SJCRH30 (cell line): ENCODE results near the gene ANKRD36C. TPM values are rescaled to one million over a fixed set of nuclear protein-coding genes. Genes with fewer than 3 reads are reported as not detected.
"Not testable (repeated sequence)": the region's sequence is repeated elsewhere in the genome, so short reads cannot be mapped to it uniquely, and the experiment has no call there.

Experiments
- DNase-seq, 2 experiments: peaks; one replicate each; pipeline ENCODE4 v3.0.0-alpha.2; 2015 to 2020
- H3K27ac ChIP-seq: fragments of 250-450 bp; sonication (Bioruptor Pico); 2 replicates; pipeline ENCODE4 v1.5.1; 2020; ENCODE audit warnings: mild to moderate bottlenecking, moderate library complexity
- H3K27me3 ChIP-seq: fragments of 250-450 bp; sonication (Bioruptor Pico); 2 replicates; pipeline ENCODE4 v1.5.1; 2020; ENCODE audit warnings: mild to moderate bottlenecking, moderate library complexity
- H3K36me3 ChIP-seq: fragments of 250-450 bp; sonication (Bioruptor Pico); 2 replicates; pipeline ENCODE4 v1.5.1; 2020; ENCODE audit warnings: mild to moderate bottlenecking, moderate library complexity
- H3K4me1 ChIP-seq: fragments of 250-450 bp; sonication (Bioruptor Pico); 2 replicates; pipeline ENCODE4 v1.5.1; 2020; ENCODE audit warnings: mild to moderate bottlenecking, moderate library complexity
- H3K4me3 ChIP-seq: fragments of 250-450 bp; sonication (Bioruptor Pico); 2 replicates; pipeline ENCODE4 v1.5.1; 2020; ENCODE audit warnings: mild to moderate bottlenecking, moderate library complexity
- H3K9me3 ChIP-seq: fragments of 250-450 bp; sonication (Bioruptor Pico); replicated peaks from 2 replicates; pipeline ENCODE4 v1.5.1; 2020; ENCODE audit warnings: mild to moderate bottlenecking, moderate library complexity
- total RNA-seq: library from RNA; depleted of rRNA; stranded (reverse); fragments of >200 nt; shearing (Covaris generic); gene quantifications from 2 replicates; pipeline ENCODE4 v1.2.3, GENCODE V29; 2014

The ANKRD36C gene
- total RNA-seq, 1 experiment from 2014 or later, result 28.8 TPM

- not testable (repeated sequence) for H3K27me3 ChIP-seq, H3K27ac ChIP-seq, H3K4me1 ChIP-seq, H3K36me3 ChIP-seq, H3K4me3 ChIP-seq, DNase-seq, H3K9me3 ChIP-seq
Measured at GRCh38 chr2:96012792-96013264, 21.2 kb upstream of the ANKRD36C start.

- not testable (repeated sequence) for H3K27me3 ChIP-seq, H3K36me3 ChIP-seq, H3K4me3 ChIP-seq, H3K9me3 ChIP-seq, H3K27ac ChIP-seq, H3K4me1 ChIP-seq, DNase-seq
Measured at GRCh38 chr2:96012086-96012791, 20.6 kb upstream of the ANKRD36C start.

- not testable (repeated sequence) for H3K4me1 ChIP-seq, H3K4me3 ChIP-seq, H3K27me3 ChIP-seq, H3K27ac ChIP-seq, H3K9me3 ChIP-seq, H3K36me3 ChIP-seq
- DNase-seq, result peak; percentile 43 to 49
Measured at GRCh38 chr2:96011129-96011455, 19.5 kb upstream of the ANKRD36C start.

GRCh38 chr2:96010320-96011128 is 18.9 kb upstream of the ANKRD36C start:
- H3K27me3 ChIP-seq, H3K9me3 ChIP-seq, H3K4me1 ChIP-seq, H3K27ac ChIP-seq, H3K36me3 ChIP-seq: not testable (repeated sequence)
- peak; percentile 93 to 94 for DNase-seq
- peak overlapping the region; percentile 61 for H3K4me3 ChIP-seq

- not testable (repeated sequence) for H3K27ac ChIP-seq, H3K27me3 ChIP-seq, DNase-seq, H3K36me3 ChIP-seq, H3K9me3 ChIP-seq, H3K4me1 ChIP-seq
- H3K4me3 ChIP-seq, result peak overlapping the region; percentile 61
Measured at GRCh38 chr2:96009833-96010232, 18.2 kb upstream of the ANKRD36C start.

- DNase-seq, H3K4me1 ChIP-seq, H3K36me3 ChIP-seq, H3K9me3 ChIP-seq, H3K27me3 ChIP-seq, H3K4me3 ChIP-seq, H3K27ac ChIP-seq: not testable (repeated sequence)
Measured at GRCh38 chr2:96008051-96008450, 16.4 kb upstream of the ANKRD36C start.

GRCh38 chr2:96006248-96006647 is 14.6 kb upstream of the ANKRD36C start:
- H3K36me3 ChIP-seq, H3K4me3 ChIP-seq, H3K9me3 ChIP-seq, H3K4me1 ChIP-seq, DNase-seq, H3K27me3 ChIP-seq, H3K27ac ChIP-seq: not testable (repeated sequence)

GRCh38 chr2:95992520-95993272 is 1.1 kb upstream of the ANKRD36C start:
- H3K4me3 ChIP-seq, result peak overlapping the region; percentile 90
- peak overlapping the region; percentile 48; the same call in 1 of the 2 replicates for H3K27ac ChIP-seq
- H3K36me3 ChIP-seq, H3K9me3 ChIP-seq, H3K4me1 ChIP-seq, H3K27me3 ChIP-seq: not testable (repeated sequence)
- peak; percentile 57 to 68 for DNase-seq

- not testable (repeated sequence) for H3K36me3 ChIP-seq, H3K27me3 ChIP-seq, H3K9me3 ChIP-seq, H3K4me1 ChIP-seq
- Histone ChIP-seq H3K4me3 (peak overlapping the region; percentile 90), H3K27ac (peak overlapping the region; percentile 56; the same call in 1 of the 2 replicates)
- DNase-seq, result peak in 1 of 2 experiments; percentile 45
Measured at GRCh38 chr2:95992102-95992501, 478 bp upstream of the ANKRD36C start.

GRCh38 chr2:95990884-95991283 is 740 bp downstream of the ANKRD36C start:
- H3K4me3 ChIP-seq, result peak overlapping the region; percentile 42
- H3K27me3 ChIP-seq, H3K27ac ChIP-seq, DNase-seq, H3K4me1 ChIP-seq, H3K36me3 ChIP-seq, H3K9me3 ChIP-seq: not testable (repeated sequence)

- not testable (repeated sequence) for H3K27ac ChIP-seq, H3K4me1 ChIP-seq, H3K9me3 ChIP-seq, H3K27me3 ChIP-seq, DNase-seq, H3K4me3 ChIP-seq, H3K36me3 ChIP-seq
Measured at GRCh38 chr2:95951662-95952061, 40.0 kb downstream of the ANKRD36C start.

GRCh38 chr2:95948039-95948438 is 43.6 kb downstream of the ANKRD36C start:
- H3K4me3 ChIP-seq, H3K27me3 ChIP-seq, H3K4me1 ChIP-seq, DNase-seq, H3K9me3 ChIP-seq, H3K27ac ChIP-seq, H3K36me3 ChIP-seq: not testable (repeated sequence)

- not testable (repeated sequence) for H3K36me3 ChIP-seq, H3K4me3 ChIP-seq, H3K9me3 ChIP-seq, DNase-seq, H3K27me3 ChIP-seq, H3K4me1 ChIP-seq, H3K27ac ChIP-seq
Measured at GRCh38 chr2:95939947-95940346, 51.7 kb downstream of the ANKRD36C start.

GRCh38 chr2:95930740-95931139 is 60.9 kb downstream of the ANKRD36C start:
- not testable (repeated sequence) for H3K27me3 ChIP-seq, H3K27ac ChIP-seq, H3K9me3 ChIP-seq, DNase-seq, H3K4me1 ChIP-seq, H3K36me3 ChIP-seq, H3K4me3 ChIP-seq

- not testable (repeated sequence) for H3K27ac ChIP-seq, H3K4me3 ChIP-seq, H3K36me3 ChIP-seq, H3K9me3 ChIP-seq, H3K4me1 ChIP-seq, DNase-seq, H3K27me3 ChIP-seq
Measured at GRCh38 chr2:95917007-95917406, 74.6 kb downstream of the ANKRD36C start.
